LHCN-M2 (cell line): ENCODE measurements around the gene TSC22D1. TPM values are rescaled to one million over a fixed set of nuclear protein-coding genes. Genes with fewer than 3 reads are reported as not detected.
"Not testable (repeated sequence)": the region's sequence is repeated elsewhere in the genome, so short reads cannot be mapped to it uniquely, and the experiment has no call there.

Experiments
- DNase-seq: peaks from one replicate; pipeline ENCODE4 v3.0.0-alpha.2; 2012; ENCODE audit warnings: low read depth
- total RNA-seq: library from RNA; depleted of rRNA; stranded (reverse); fragments of >200 nt; gene quantifications from 2 replicates; pipeline ENCODE4 v1.2.3, GENCODE V29; 2014

TSC22D1 gene
- total RNA-seq, 1 experiment from 2014 or later, result 44.7 TPM

GRCh38 chr13:44507639-44508038 is 68.5 kb downstream of the TSC22D1 start:
- DNase-seq, result no peak

- DNase-seq, result no peak
These were observed 69.4 kb downstream of the TSC22D1 start for GRCh38 chr13:44506719-44507118.

- no peak for DNase-seq
These were observed 69.9 kb downstream of the TSC22D1 start for GRCh38 chr13:44506251-44506650.

- no peak for DNase-seq
These were observed 72.0 kb downstream of the TSC22D1 start for GRCh38 chr13:44504116-44504515.

- DNase-seq, result peak; percentile 36
These were observed 77.2 kb downstream of the TSC22D1 start for GRCh38 chr13:44498969-44499368.

GRCh38 chr13:44498502-44498901 is 77.6 kb downstream of the TSC22D1 start:
- no peak for DNase-seq

GRCh38 chr13:44497801-44498200 is 78.3 kb downstream of the TSC22D1 start:
- DNase-seq, result no peak

GRCh38 chr13:44493213-44493812 is 82.8 kb downstream of the TSC22D1 start:
- no peak for DNase-seq

- DNase-seq, result no peak
These were observed 86.4 kb downstream of the TSC22D1 start for GRCh38 chr13:44489751-44490150.

- DNase-seq, result no peak
These were observed 88.1 kb downstream of the TSC22D1 start for GRCh38 chr13:44487989-44488388.

GRCh38 chr13:44484562-44485138 is 91.5 kb downstream of the TSC22D1 start:
- DNase-seq, result no peak

GRCh38 chr13:44474122-44474910 is 101.8 kb downstream of the TSC22D1 start:
- DNase-seq, result peak; percentile 35

GRCh38 chr13:44471686-44472085 is 104.4 kb downstream of the TSC22D1 start:
- peak; percentile 55 for DNase-seq

GRCh38 chr13:44470638-44471562 is 105.2 kb downstream of the TSC22D1 start:
- DNase-seq, result peak; percentile 34

GRCh38 chr13:44468874-44469273 is 107.3 kb downstream of the TSC22D1 start:
- DNase-seq, result no peak

GRCh38 chr13:44465318-44465717 is 110.8 kb downstream of the TSC22D1 start:
- peak; percentile 36 for DNase-seq

GRCh38 chr13:44464471-44464870 is 111.7 kb downstream of the TSC22D1 start:
- no peak for DNase-seq

GRCh38 chr13:44463759-44464158 is 112.4 kb downstream of the TSC22D1 start:
- no peak for DNase-seq

- no peak for DNase-seq
These were observed 116.5 kb downstream of the TSC22D1 start for GRCh38 chr13:44459674-44460073.

- no peak for DNase-seq
These were observed 117.7 kb downstream of the TSC22D1 start for GRCh38 chr13:44458313-44458975.

GRCh38 chr13:44456212-44456611 is 119.9 kb downstream of the TSC22D1 start:
- DNase-seq, result not testable (repeated sequence)
